Gastroesophageal sphincter (tissue), 4 donors: ENCODE data around the gene PDE2A. TPM values are rescaled to one million over a fixed set of nuclear protein-coding genes. Genes with fewer than 3 reads are reported as not detected.

Source experiments
- ATAC-seq: fragments of 150-250 bp; one replicate; pipeline ENCODE4 v1.9.1; 2016; ENCODE audit warnings: mild to moderate bottlenecking, moderate library complexity
- H3K27ac ChIP-seq, 4 donors: fragments of 200-600 bp; sonication (generic) in 3 of 4; 1 replicate in 3 of 4; 2 replicates in 1 of 4; pipeline ENCODE4 v1.5.1; 2016 to 2019
- H3K27me3 ChIP-seq: fragments of 200-600 bp; sonication (generic); one replicate; pipeline ENCODE4 v1.5.1; 2019
- H3K36me3 ChIP-seq, 2 donors: fragments of 200-600 bp; sonication (generic); one replicate each; pipeline ENCODE4 v1.5.1; 2019; ENCODE audit warnings: control low read depth in 1 of 2
- H3K4me1 ChIP-seq, 3 donors: fragments of 200-600 bp; sonication (generic); 1 replicate in 2 of 3; 2 replicates in 1 of 3; pipeline ENCODE4 v1.5.1; 2016 to 2019; ENCODE audit warnings: control low read depth in 2 of 3
- H3K4me3 ChIP-seq, 2 donors: fragments of 200-600 bp; sonication (generic); one replicate each; pipeline ENCODE4 v1.5.1; 2019; ENCODE audit warnings: mild to moderate bottlenecking in 1 of 2, moderate library complexity in 1 of 2
- H3K9me3 ChIP-seq, 3 donors: fragments of 200-600 bp; sonication (generic); one replicate each; pipeline ENCODE4 v1.5.1; 2017 to 2019; ENCODE audit warnings: control low read depth in 2 of 3
- EP300 ChIP-seq: sonication (generic); formaldehyde crosslinking; IDR thresholded peaks from one replicate; pipeline ENCODE4 v1.6.1; 2017; ENCODE audit warnings: antibody characterized with exemption, mild to moderate bottlenecking
- POLR2A ChIP-seq, 2 donors: fragments of 450-650 bp; IDR thresholded peaks; one replicate each; pipeline ENCODE4 v1.6.1; 2017; ENCODE audit warnings: antibody characterized with exemption in 2 of 2, mild to moderate bottlenecking in 2 of 2, moderate library complexity in 1 of 2
- POLR2AphosphoS5 ChIP-seq: sonication (generic); formaldehyde crosslinking; IDR thresholded peaks from one replicate; pipeline ENCODE4 v1.6.1; 2017; ENCODE audit warnings: antibody characterized with exemption
- WGBS, 2 donors: methylation state at CpG; one replicate each; pipeline ENCODE4 v1.1.5; 2018; ENCODE audit warnings: low coverage in 1 of 2; 5-methylcytosine and 5-hydroxymethylcytosine counted together
- total RNA-seq, 4 donors: library from RNA; depleted of rRNA; stranded (reverse); fragments of >200 nt; gene quantifications; one replicate each; pipeline ENCODE4 v1.1.0, GENCODE V29; 2016
- TF ChIP-seq, protein P1 (sequence below), 4 experiments: fragments of 200-600 bp in 2 of 4; fragments of 450-650 bp in 2 of 4; sonication (generic) in 1 of 4; IDR thresholded peaks; one replicate each; pipeline ENCODE4 v1.5.1; 2017 to 2019; ENCODE audit warnings: antibody characterized with exemption in 4 of 4, mild to moderate bottlenecking in 2 of 4, moderate library complexity in 2 of 4

Gene PDE2A
- total RNA-seq, 4 donors from 2014 or later = 31.6 to 54.2 (median 35.4) TPM

DNA sequence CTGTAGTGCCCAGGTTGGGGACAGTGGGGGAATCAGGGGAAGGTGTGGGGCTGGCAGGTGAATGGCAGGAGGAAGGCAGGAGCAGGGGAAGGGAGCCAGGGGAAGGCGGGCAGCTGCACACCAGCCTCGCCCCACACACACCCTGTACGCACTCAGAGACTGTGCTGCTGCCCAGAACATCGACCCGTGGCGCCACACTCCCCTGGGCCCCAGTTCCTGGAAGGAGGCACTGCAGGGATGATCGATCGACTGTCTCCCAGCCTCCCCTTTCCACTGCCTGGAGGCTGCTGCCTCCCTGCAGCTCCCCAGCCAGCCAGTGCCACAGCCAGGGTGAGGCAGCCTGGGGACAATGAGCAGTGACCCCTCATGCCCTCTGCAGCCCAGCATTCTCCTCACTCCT is 19.2 kb downstream of the PDE2A start:
- Histone ChIP-seq H3K36me3 (no peaks in the 10 kb centered on the region), H3K9me3 (no peaks in the 10 kb centered on the region), H3K27ac (no peak overlapping the region), H3K27me3 (peaks cover 25% of the 10 kb centered on the region), H3K4me3 (no peak overlapping the region), H3K4me1 (no peaks in the 10 kb centered on the region)
- no peak for ATAC-seq
- WGBS, 2 donors = 83% methylated on average over 1 of the region's 8 CpGs; no CpG with 5 or more reads in 1 of the 2 donors
- TF ChIP-seq EP300 (no peak), POLR2A (IDR thresholded peaks at IDR 0.05) (no peak), POLR2AphosphoS5 (no peak)
- TF ChIP-seq, protein P1, sequence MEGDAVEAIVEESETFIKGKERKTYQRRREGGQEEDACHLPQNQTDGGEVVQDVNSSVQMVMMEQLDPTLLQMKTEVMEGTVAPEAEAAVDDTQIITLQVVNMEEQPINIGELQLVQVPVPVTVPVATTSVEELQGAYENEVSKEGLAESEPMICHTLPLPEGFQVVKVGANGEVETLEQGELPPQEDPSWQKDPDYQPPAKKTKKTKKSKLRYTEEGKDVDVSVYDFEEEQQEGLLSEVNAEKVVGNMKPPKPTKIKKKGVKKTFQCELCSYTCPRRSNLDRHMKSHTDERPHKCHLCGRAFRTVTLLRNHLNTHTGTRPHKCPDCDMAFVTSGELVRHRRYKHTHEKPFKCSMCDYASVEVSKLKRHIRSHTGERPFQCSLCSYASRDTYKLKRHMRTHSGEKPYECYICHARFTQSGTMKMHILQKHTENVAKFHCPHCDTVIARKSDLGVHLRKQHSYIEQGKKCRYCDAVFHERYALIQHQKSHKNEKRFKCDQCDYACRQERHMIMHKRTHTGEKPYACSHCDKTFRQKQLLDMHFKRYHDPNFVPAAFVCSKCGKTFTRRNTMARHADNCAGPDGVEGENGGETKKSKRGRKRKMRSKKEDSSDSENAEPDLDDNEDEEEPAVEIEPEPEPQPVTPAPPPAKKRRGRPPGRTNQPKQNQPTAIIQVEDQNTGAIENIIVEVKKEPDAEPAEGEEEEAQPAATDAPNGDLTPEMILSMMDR (IDR thresholded peaks at IDR 0.05) = no peak

DNA sequence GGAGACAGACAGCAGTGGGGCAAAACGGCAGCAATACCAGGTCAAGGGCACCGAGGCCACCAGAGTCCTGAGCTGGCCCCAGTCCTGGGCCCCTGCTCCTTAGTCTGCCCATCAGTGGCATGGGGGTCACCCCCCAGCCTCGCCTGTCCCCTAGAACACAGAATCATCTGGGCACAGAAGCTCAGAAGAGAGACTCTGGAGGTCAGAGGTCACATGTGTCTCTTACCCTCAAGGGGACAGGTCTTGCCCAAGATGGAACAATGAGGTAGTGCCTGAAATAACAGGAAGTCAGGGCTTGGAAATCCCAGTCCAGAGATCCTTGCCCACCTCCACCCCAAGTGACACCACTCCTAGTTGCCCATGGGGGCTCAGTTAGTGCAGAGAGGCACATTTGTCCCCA is 20.6 kb downstream of the PDE2A start:
- no peaks in the 10 kb centered on the region for H3K36me3 ChIP-seq
- no peak overlapping the region for H3K27ac ChIP-seq
- no peak overlapping the region for H3K4me3 ChIP-seq
- TF ChIP-seq POLR2AphosphoS5 = no peak
- TF ChIP-seq, protein P1 (IDR thresholded peaks at IDR 0.05) = no peak
- no peak for TF ChIP-seq POLR2A (IDR thresholded peaks at IDR 0.05)
- no peak for TF ChIP-seq EP300
- no peaks in the 10 kb centered on the region for H3K9me3 ChIP-seq
- 65% methylated on average over 2 of the region's 3 CpGs; no CpG with 5 or more reads in 1 of the 2 donors for WGBS, 2 donors
- H3K27me3 ChIP-seq = peaks cover 18% of the 10 kb centered on the region
- no peaks in the 10 kb centered on the region for H3K4me1 ChIP-seq
- ATAC-seq = no peak

DNA sequence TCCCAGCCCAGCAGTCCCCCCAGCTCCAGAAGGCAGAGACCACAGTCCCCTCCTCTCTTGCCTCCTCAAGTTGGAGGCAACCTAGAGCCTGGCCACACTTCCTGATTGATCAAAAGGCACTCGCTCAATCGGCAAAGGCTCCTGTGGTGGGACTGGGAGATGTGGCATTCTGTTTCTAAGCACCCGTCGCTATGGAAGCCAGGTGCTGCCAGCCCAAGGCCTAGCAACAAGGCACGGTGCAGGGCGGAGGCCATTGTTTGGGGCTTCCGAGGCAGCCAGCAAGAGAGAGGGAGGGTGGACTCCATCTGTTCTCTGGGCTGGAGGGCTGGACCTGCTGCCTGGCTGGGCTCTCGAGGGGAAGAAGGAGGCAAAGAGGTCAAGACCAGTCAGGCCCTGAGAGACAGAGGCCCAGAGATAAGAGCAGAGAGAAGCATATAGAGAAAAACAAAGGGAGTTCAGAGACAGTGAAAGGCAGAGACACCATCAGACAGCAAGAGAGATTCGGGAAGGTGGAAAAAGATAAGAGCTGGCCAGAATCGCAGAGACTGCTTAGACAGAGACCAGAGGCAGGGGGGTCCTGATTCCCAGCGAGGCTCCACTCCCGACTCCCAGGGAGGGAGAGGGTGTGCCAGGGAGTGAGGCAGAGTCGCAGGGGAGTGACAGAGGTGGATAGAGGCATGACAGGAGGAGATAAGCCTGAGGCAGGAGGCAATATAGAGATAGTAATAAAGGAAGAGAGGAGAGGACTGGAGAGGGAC is 21.2 kb downstream of the PDE2A start:
- no peaks in the 10 kb centered on the region for H3K9me3 ChIP-seq
- 62 to 76% methylated on average over 5 to 6 of the region's 13 CpGs for WGBS, 2 donors
- no peak overlapping the region for H3K4me3 ChIP-seq
- peaks cover 12% of the 10 kb centered on the region for H3K27me3 ChIP-seq
- no peaks in the 10 kb centered on the region for H3K36me3 ChIP-seq
- no peaks in the 10 kb centered on the region for H3K4me1 ChIP-seq
- no peak for ATAC-seq
- no peak for TF ChIP-seq EP300
- no peak overlapping the region for H3K27ac ChIP-seq

DNA sequence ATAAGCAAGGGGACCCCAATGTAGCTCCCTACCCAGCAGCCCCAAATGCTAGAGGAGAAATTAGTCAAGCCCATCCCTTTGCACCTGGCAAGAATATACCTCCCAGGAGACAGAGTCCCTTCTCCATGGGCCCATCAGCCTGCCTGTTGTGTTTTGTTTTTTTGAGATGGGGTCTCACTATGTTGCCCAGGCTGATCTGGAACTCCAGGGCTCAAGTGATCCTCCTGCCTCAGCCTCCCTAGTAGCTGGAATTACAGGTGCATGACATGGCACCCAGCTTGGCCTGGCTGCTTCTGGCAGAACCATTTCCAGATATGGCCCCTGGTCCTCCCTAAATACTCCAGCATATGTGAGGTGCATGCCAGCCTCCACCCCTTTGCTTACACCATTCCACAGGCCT is 22.1 kb downstream of the PDE2A start:
- ATAC-seq = no peak
- H3K27ac ChIP-seq = no peak overlapping the region
- H3K4me3 ChIP-seq = no peak overlapping the region
- peaks cover 8% of the 10 kb centered on the region for H3K27me3 ChIP-seq
- TF ChIP-seq EP300 (no peak), POLR2A (IDR thresholded peaks at IDR 0.05) (no peak), POLR2AphosphoS5 (no peak)
- TF ChIP-seq, protein P1 (IDR thresholded peaks at IDR 0.05) = no peak
- H3K9me3 ChIP-seq = no peaks in the 10 kb centered on the region
- H3K36me3 ChIP-seq = no peaks in the 10 kb centered on the region
- no peaks in the 10 kb centered on the region for H3K4me1 ChIP-seq

DNA sequence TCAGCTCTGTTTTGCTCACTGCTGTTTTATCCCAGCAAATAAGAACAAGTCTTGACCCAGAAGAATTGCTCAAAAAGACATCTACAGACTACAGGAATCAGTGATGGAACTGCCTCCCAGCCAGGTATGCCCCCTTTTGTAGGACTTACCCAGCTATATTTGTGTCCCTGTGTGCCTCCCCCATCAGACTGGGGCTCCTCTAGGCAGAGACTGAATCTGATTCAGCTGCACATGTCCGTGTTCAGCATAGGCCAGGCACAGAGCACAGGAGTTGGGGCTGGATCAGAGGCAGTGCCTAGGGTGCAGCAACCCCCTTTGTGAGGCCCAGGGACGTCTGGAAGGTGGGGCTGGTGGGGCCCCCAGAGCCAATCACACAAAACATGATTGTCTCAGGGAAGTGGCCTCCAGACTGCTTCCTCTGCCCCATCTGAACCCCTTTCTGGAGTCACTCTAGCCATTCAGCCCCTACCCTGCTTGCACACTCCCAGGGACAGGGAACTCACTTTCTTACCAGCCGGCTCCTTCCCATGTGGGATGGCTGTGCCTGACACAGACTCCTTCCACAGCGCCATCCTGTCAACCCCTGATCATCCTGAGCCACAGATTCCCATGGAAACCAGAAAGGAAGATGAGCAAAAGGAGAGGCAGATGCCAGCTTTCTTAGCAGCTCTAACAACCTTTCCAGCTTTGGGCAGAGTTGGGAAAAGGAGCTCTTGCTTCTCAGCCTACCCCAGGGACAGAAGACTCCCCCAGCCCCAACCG is 24.8 kb downstream of the PDE2A start:
- WGBS, 2 donors = 70% methylated on average over 2 of the region's 5 CpGs; no CpG with 5 or more reads in 1 of the 2 donors
- no peaks in the 10 kb centered on the region for H3K4me1 ChIP-seq
- TF ChIP-seq POLR2AphosphoS5 = no peak
- TF ChIP-seq, protein P1 (IDR thresholded peaks at IDR 0.05) = no peak
- no peak for TF ChIP-seq EP300
- no peak for TF ChIP-seq POLR2A (IDR thresholded peaks at IDR 0.05)
- no peaks in the 10 kb centered on the region for H3K9me3 ChIP-seq
- H3K27ac ChIP-seq = no peak overlapping the region
- no peak for ATAC-seq
- no peaks in the 10 kb centered on the region for H3K27me3 ChIP-seq
- H3K4me3 ChIP-seq = no peak overlapping the region
- H3K36me3 ChIP-seq = no peaks in the 10 kb centered on the region
